Lung (tissue), 12 donors: ENCODE data around the gene MAPK4. TPM values are rescaled to one million over a fixed set of nuclear protein-coding genes. Genes with fewer than 3 reads are reported as not detected.

ENCODE experiments used
- ATAC-seq: fragments of 200-7000 bp; cut with Tn5 transposase; one replicate; pipeline ENCODE4 v1.9.1; 2020; ENCODE audit warnings: moderate number of reproducible peaks; ENCODE audit not compliant: insufficient read depth, low FRiP score
- DNase-seq, 3 donors: peaks; one replicate each; pipeline ENCODE4 v3.0.0-alpha.2; 2013 to 2017
- H3K27ac ChIP-seq, 2 donors: one replicate each; pipeline ENCODE4 v1.5.1; 2013; ENCODE audit warnings: mild to moderate bottlenecking in 2 of 2, moderate library complexity in 2 of 2, control low read depth in 1 of 2, inconsistent platforms in 1 of 2, low read depth in 1 of 2, low read length in 1 of 2
- H3K27me3 ChIP-seq, 3 donors: one replicate each; pipeline ENCODE4 v1.5.1; 2013; ENCODE audit warnings: low read length in 2 of 3; ENCODE audit not compliant: control insufficient read depth in 3 of 3, insufficient read depth in 3 of 3
- H3K36me3 ChIP-seq, 4 donors: one replicate each; pipeline ENCODE4 v1.5.1; 2013; ENCODE audit warnings: low read length in 4 of 4, mild to moderate bottlenecking in 1 of 4, moderate library complexity in 1 of 4; ENCODE audit not compliant: control insufficient read depth in 4 of 4, insufficient read depth in 4 of 4
- H3K4me1 ChIP-seq, 5 donors: one replicate each; pipeline ENCODE4 v1.5.1; 2013; ENCODE audit warnings: low read length in 5 of 5, mild to moderate bottlenecking in 2 of 5, moderate library complexity in 1 of 5; ENCODE audit not compliant: control insufficient read depth in 5 of 5, insufficient read depth in 5 of 5
- H3K4me3 ChIP-seq: one replicate; pipeline ENCODE4 v1.5.1; 2013; ENCODE audit warnings: mild to moderate bottlenecking, control low read depth, moderate library complexity
- H3K9ac ChIP-seq, 2 donors: one replicate each; pipeline ENCODE4 v1.5.1; 2013; ENCODE audit warnings: low read length in 2 of 2, control low read depth in 1 of 2; ENCODE audit not compliant: insufficient read depth in 1 of 2
- H3K9me3 ChIP-seq, 4 donors: one replicate each; pipeline ENCODE4 v1.5.1; 2013; ENCODE audit warnings: low read length in 3 of 4, mild to moderate bottlenecking in 1 of 4, moderate library complexity in 1 of 4; ENCODE audit not compliant: control insufficient read depth in 4 of 4, insufficient read depth in 3 of 4
- WGBS, 2 donors: extraction: QIAGEN DNeasy Blood & Tissue Kit; methylation state at CpG; one replicate each; pipeline ENCODE4 v1.1.7; 2013; 5-methylcytosine and 5-hydroxymethylcytosine counted together
- polyA plus RNA-seq, 2 donors: library from polyadenylated mRNA; stranded (reverse); fragments of 200-250 nt; gene quantifications; one replicate each; pipeline ENCODE4 v1.2.1, GENCODE V29; 2013
- total RNA-seq, 2 donors: library from RNA; depleted of rRNA in 1 of 2; stranded (reverse); fragments of >200 nt in 1 of 2; gene quantifications; one replicate each; pipeline ENCODE4 v1.2.1, GENCODE V29; 2014 to 2021
- TF ChIP-seq, protein P1 (sequence below): IDR thresholded peaks from 2 replicates; pipeline ENCODE4 v1.5.1; 2012; ENCODE audit warnings: mild to moderate bottlenecking; ENCODE audit errors: control extremely low read depth, extremely low read depth
- donor health status: control.
- donor health status: control.
- donor health status: Bipolar disorder and iron deficiency.
- donor health status: healthy.
- donor health status: DM: yes; HTN: yes; CAD: no.

The MAPK4 gene
- total and polyA plus RNA-seq, 4 donors, result 1.8 to 10.7 (median 3.9) TPM

DNA sequence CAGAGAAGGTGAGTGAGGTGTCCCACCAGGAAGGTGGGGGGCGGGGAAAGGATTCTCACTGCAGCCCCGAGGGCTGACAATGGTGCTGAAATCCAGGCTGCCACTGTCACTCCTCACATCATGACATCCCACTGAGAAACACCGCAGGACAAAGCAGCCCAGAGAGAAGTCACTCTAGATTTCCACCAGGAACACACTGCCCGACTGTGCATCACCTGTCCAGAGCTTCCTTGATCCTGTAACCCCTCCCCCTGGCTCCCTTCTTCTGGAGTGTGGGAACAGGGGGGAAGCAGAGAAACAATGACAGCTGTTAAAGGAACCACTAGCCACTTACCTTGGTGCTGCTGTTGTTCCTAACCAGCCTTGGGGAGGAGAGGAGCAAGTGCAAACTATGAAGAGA is 190.1 kb downstream of the MAPK4 start:
- DNase-seq, result no peak
- Histone ChIP-seq H3K27ac (no peak overlapping the region), H3K9ac (no peak overlapping the region), H3K4me1 (peaks cover 0 to 6% (median 0%) of the 10 kb centered on the region in 5 donors), H3K36me3 (no peaks in the 10 kb centered on the region), H3K4me3 (no peak overlapping the region), H3K9me3 (peaks cover 0 to 12% (median 0%) of the 10 kb centered on the region in 4 donors), H3K27me3 (peaks cover 0 to 3% (median 0%) of the 10 kb centered on the region in 3 donors)
- ATAC-seq, result no peak
- 49 to 64% methylated on average over 4 of the region's 4 CpGs for WGBS, 2 donors
- TF ChIP-seq, protein P1, sequence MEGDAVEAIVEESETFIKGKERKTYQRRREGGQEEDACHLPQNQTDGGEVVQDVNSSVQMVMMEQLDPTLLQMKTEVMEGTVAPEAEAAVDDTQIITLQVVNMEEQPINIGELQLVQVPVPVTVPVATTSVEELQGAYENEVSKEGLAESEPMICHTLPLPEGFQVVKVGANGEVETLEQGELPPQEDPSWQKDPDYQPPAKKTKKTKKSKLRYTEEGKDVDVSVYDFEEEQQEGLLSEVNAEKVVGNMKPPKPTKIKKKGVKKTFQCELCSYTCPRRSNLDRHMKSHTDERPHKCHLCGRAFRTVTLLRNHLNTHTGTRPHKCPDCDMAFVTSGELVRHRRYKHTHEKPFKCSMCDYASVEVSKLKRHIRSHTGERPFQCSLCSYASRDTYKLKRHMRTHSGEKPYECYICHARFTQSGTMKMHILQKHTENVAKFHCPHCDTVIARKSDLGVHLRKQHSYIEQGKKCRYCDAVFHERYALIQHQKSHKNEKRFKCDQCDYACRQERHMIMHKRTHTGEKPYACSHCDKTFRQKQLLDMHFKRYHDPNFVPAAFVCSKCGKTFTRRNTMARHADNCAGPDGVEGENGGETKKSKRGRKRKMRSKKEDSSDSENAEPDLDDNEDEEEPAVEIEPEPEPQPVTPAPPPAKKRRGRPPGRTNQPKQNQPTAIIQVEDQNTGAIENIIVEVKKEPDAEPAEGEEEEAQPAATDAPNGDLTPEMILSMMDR, result no peak

DNA sequence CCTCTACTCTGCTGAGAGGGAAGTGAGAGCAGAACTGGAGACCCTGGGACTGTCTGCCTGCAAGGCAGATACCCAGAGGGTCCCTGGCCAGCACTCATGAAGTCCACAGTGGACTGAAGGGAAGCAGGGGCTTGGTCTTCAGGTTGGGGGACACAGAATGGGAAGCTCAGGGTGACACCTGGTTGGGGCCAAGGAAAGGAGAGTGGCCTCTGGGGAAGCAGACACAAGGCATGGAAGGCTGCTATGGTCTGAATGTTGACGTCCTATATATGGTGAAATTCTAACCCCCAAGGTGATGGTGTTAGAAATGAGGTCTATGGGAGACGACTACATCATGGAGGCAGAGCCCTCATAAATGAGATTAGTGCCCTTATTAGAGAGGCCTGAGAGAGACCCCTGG is 190.7 kb downstream of the MAPK4 start:
- TF ChIP-seq, protein P1, result no peak
- Histone ChIP-seq H3K4me1 (peaks cover 0 to 6% (median 0%) of the 10 kb centered on the region in 5 donors), H3K9me3 (peaks cover 0 to 12% (median 0%) of the 10 kb centered on the region in 4 donors), H3K36me3 (no peaks in the 10 kb centered on the region), H3K27me3 (peaks cover 0 to 3% (median 0%) of the 10 kb centered on the region in 3 donors), H3K4me3 (no peak overlapping the region), H3K9ac (no peak overlapping the region), H3K27ac (no peak overlapping the region)
- ATAC-seq (no peak), DNase-seq (no peak)
- WGBS, 2 donors, result 79 to 86% methylated on average over 2 of the region's 2 CpGs

DNA sequence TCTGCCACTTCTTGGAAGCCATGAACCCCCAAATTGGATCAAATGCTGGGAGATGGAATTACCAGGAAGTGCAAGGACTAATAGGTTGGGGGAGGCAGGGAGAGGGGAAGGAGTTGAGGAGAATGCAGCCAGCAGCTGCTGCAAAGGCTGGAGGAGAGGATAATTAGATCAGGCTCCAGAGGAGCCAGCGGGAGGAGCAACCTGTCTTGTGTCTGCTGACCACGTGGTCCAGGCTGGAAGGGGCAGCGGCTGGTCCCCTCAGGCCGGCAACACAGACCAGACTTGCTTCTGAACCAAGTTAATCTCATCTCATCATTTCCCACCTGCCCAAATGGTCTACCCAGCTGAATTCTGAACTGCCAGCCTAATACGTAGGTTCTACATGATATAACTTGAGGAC is 191.6 kb downstream of the MAPK4 start:
- peaks cover 0 to 13% (median 0%) of the 10 kb centered on the region in 4 donors for H3K9me3 ChIP-seq
- H3K4me3 ChIP-seq, result no peak overlapping the region
- 45 to 51% methylated on average over 5 of the region's 5 CpGs for WGBS, 2 donors
- no peak overlapping the region for H3K9ac ChIP-seq
- ATAC-seq (no peak), DNase-seq (no peak)
- no peak overlapping the region for H3K27ac ChIP-seq
- H3K27me3 ChIP-seq, result peaks cover 0 to 3% (median 0%) of the 10 kb centered on the region in 3 donors
- peaks cover 0 to 6% (median 0%) of the 10 kb centered on the region in 5 donors for H3K4me1 ChIP-seq
- TF ChIP-seq, protein P1, result no peak
- no peaks in the 10 kb centered on the region for H3K36me3 ChIP-seq

DNA sequence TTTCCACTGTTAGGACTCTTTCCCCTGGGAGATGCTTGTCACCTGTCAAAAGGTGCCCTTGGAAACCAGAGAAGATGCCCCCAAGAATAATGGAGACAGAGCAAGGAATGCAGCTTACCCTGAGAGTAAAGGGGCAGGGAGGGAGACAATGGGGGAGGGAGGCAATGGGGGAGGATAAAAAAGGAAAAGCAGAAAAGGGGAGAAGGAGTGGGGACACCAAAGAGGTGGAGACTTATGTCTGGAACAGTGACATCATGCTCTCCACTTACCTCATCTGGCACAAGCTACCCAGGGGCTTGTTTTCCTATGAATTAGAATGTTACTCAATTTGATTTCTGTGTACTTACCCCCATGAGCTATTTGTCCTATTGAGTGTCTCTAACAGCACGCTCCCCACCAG is 192.1 kb downstream of the MAPK4 start:
- peaks cover 0 to 14% (median 0%) of the 10 kb centered on the region in 4 donors for H3K9me3 ChIP-seq
- no peak overlapping the region for H3K27ac ChIP-seq
- no peak for ATAC-seq
- H3K4me3 ChIP-seq, result no peak overlapping the region
- no peak overlapping the region for H3K9ac ChIP-seq
- H3K4me1 ChIP-seq, result peaks cover 0 to 6% (median 0%) of the 10 kb centered on the region in 5 donors
- WGBS, 2 donors, result 81 to 88% methylated on average over 1 of the region's 1 CpG
- peaks cover 0 to 3% (median 0%) of the 10 kb centered on the region in 3 donors for H3K27me3 ChIP-seq
- DNase-seq, result no peak
- TF ChIP-seq, protein P1, result no peak
- no peaks in the 10 kb centered on the region for H3K36me3 ChIP-seq
